Measurements from ENCODE around the gene RAB28. TPM values are rescaled to one million over a fixed set of nuclear protein-coding genes. Genes with fewer than 3 reads are reported as not detected.

RAB28 gene
- total RNA-seq, 8 experiments from 2014 or later = 16.8 to 40.9 (median 26.0) TPM

DNA sequence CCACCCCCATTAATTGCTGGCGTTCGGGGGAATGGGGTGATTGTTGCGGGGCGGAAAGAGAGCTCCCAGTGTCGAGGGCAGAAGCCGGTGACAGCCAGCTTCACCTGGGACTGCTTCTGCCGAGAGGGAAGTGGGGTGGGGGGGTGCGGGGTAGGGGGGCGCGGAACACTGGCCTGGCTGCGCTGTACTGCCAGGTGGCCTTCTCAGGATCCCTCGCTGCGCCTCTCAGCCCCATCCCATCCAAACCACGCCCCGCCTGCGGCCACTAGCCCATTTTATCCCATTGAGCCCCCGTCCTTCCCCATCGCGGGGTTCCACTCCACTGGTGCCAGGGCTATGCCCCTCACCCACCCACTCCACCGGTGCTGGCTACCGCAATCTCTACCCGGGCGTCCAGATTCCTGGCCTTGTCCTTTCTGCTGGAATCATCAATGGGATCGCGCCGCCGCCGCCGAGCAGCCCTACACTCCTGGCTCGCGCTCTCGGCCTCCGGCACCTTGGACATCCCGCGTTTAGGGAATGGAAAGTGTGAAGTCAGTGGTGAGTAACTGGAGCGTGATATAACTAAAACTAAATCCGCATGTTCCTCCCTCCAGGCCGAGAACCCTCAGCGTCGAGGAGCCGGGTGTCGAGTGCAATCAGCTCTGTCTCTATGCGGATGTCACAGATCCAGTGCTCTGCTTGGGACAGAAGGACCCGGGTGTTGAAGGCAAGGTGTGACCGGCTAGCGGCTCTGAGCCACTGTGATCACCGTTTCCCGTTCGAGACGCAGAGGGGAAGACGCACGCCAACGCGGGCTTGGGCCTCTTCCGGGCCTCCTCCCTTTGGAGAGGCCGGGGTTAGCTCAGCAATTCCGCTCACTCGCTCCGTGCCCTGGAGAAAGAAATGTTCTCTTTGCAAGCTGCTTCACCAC, 39.7 kb upstream of the RAB28 start:
- no peak for ATAC-seq (replicated peaks in 6 of 8)
- H3K4me3 ChIP-seq = no peak overlapping the region
- in situ Hi-C loops (cut with MboI; ENCODE audit: low pct_unique_long_range_greater_than_20kb in 2 of 9, low sequenced_read_pairs in 9 of 9, unreplicated experiment in 9 of 9) = no loop called here
- 10 to 39% (median 23%) methylated on average over 1 to 8 of the region's 59 CpGs; no CpG with 5 or more reads in 4 of the 10 experiments for WGBS, 10 experiments
- no peaks in the 10 kb centered on the region for H3K4me1 ChIP-seq (replicated peaks in 1 of 2)
- H3K27ac ChIP-seq = no peak overlapping the region

DNA sequence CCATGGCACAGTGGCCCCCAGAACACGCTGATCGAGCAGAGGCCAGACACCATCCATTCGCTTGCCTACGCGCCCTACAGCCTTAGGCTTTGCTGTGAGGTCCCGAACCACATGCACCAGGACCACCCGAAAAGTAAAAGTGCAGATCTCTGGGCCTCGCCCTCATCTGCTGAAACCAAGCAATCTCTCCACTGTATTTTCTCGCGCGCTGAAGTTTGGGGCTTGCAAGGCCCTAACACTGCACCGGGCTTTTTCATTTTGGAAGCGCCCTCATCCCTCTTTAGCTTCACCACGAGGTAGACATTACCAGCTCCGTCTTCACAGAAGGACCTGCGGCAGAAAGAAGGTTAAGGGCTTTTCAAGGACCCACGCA, 39.0 kb upstream of the RAB28 start:
- in situ Hi-C loops (cut with MboI; ENCODE audit: low pct_unique_long_range_greater_than_20kb in 2 of 9, low sequenced_read_pairs in 9 of 9, unreplicated experiment in 9 of 9) = no loop called here
- Histone ChIP-seq H3K4me3 (no peak overlapping the region), H3K4me1 (replicated peaks in 1 of 2) (no peaks in the 10 kb centered on the region), H3K27ac (no peak overlapping the region)
- no peak for ATAC-seq (replicated peaks in 6 of 8)
- 0 to 47% (median 29%) methylated on average over 1 to 11 of the region's 17 CpGs; no CpG with 5 or more reads in 5 of the 10 experiments for WGBS, 10 experiments

DNA sequence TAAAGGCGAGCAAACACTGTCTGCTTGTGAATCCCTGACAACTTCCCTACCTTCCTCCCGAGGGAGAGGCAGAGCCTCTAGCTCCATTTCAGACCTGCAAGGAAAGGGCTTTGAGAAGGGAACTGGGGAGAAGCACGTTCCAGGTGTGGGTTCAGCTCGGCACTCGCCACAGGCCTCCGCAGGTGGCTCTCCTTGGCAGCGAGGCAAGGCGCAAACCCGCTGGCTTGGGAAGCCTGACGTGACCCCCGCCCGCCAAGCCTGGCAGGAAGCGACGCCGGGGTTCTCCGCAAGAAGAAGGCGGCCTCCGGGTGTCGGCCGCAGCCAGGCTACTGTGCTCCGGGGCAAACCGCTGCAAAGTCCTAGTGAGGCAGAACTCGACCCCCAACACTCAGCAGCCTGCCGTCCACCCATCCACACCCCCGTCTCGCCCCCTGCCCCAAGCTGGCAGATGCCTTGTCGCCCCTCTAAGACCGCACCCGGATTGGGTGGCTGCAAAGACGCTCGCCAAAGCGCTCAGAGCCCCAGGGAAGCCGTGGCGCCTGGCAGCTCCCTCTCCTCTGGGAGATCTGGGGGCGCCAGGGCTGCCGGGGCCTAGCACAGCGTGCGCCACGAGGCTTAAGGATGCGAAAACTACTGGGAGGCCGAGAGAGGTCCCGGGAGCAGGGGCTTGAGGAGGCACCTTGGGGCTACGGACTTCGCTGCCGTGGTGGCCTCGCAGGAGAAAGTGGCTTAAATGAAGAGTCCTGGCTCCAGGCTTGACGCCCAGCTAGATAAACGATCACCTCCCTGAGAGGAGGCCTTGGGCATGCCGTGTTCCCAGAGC, 38.4 kb upstream of the RAB28 start:
- Histone ChIP-seq H3K4me3 (no peak overlapping the region), H3K27ac (no peak overlapping the region), H3K4me1 (replicated peaks in 1 of 2) (no peaks in the 10 kb centered on the region)
- in situ Hi-C loops (cut with MboI; ENCODE audit: low pct_unique_long_range_greater_than_20kb in 2 of 9, low sequenced_read_pairs in 9 of 9, unreplicated experiment in 9 of 9) = no loop called here
- peak in 3 of 8 experiments; percentile 16 to 30 (median 22) for ATAC-seq (replicated peaks in 6 of 8)
- WGBS, 10 experiments = 0 to 50% (median 5%) methylated on average over 1 to 12 of the region's 49 CpGs; no CpG with 5 or more reads in 2 of the 10 experiments

DNA sequence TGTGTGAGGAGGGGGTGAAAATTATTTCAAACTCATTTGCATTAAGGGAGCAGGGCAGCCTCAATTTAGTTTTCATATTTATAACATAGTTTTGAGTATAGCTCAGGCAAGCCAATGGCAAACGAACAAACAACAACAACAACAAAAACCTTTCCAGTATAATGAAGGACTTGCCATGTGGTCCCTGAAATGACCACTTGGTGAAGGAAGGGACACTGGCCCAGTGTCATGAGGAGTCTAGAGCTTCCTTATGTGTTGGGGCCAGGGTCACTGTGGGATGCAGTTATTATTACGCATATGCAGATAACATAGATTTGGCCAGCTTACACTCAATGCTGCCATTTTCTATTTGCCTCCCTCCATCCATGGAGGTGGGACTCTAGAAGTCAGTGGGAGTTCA, 36.9 kb upstream of the RAB28 start:
- ATAC-seq (replicated peaks in 6 of 8) = no peak
- in situ Hi-C loops (cut with MboI; ENCODE audit: low pct_unique_long_range_greater_than_20kb in 2 of 9, low sequenced_read_pairs in 9 of 9, unreplicated experiment in 9 of 9) = no loop called here
- 0 to 83% (median 58%) methylated on average over 1 to 2 of the region's 2 CpGs; no CpG with 5 or more reads in 1 of the 10 experiments for WGBS, 10 experiments
- Histone ChIP-seq H3K27ac (no peak overlapping the region), H3K4me1 (replicated peaks in 1 of 2) (no peaks in the 10 kb centered on the region), H3K4me3 (no peak overlapping the region)

DNA sequence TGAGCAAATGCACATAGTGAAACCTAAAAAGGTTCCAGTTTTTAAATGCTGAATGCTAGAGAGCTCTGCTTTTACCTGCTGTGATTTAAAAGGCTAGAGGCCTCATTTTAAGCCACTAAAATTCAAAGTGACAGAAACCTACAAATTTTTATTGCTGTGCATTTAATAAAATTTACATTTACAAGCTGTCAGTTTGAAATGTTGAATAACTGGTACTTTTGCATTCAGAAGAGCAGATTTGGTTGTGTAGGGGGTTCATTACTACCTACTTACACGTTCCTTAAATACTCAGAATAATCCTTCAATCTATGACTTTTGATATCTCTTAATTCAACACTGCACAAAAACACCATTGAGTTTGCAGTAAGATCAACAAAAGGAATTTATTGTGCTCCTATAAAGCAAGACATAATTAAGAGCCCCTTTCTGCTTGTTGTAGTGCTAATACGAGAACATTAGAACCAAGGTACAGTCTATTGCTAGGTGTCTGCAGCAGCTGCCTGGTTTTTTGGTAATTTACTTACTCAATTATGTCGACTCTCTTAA, 32.2 kb upstream of the RAB28 start:
- 17 to 86% (median 54%) methylated on average over 2 to 3 of the region's 3 CpGs; no CpG with 5 or more reads in 1 of the 10 experiments for WGBS, 10 experiments
- Histone ChIP-seq H3K4me3 (no peak overlapping the region), H3K27ac (no peak overlapping the region), H3K4me1 (replicated peaks in 1 of 2) (no peaks in the 10 kb centered on the region)
- no peak for ATAC-seq (replicated peaks in 6 of 8)
- in situ Hi-C loops (cut with MboI; ENCODE audit: low pct_unique_long_range_greater_than_20kb in 2 of 9, low sequenced_read_pairs in 9 of 9, unreplicated experiment in 9 of 9) = no loop called here

DNA sequence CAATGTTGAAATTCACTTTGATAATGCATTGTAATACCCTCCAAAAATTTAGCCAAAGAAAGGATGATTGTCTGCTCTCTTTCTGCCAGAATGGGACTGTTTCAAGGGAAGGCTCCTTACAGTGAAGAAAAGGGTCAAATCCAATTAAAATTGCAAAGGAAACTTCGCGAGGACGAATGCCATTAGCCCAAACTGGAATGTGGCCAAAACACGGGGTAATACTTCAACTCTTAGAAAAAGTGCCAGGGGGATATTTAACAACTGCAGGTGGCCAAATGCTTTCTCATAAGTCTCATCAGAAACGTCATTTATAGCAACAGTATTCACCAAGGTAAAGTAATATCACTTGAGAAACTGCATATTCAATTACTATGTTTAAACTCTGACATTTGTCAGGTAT, 31.1 kb upstream of the RAB28 start:
- in situ Hi-C loops (cut with MboI; ENCODE audit: low pct_unique_long_range_greater_than_20kb in 2 of 9, low sequenced_read_pairs in 9 of 9, unreplicated experiment in 9 of 9) = no loop called here
- H3K4me1 ChIP-seq (replicated peaks in 1 of 2) = no peaks in the 10 kb centered on the region
- no peak overlapping the region for H3K4me3 ChIP-seq
- WGBS, 10 experiments = 0 to 62% (median 19%) methylated on average over 5 of the region's 5 CpGs; no CpG with 5 or more reads in 2 of the 10 experiments
- ATAC-seq (replicated peaks in 6 of 8) = no peak
- H3K27ac ChIP-seq = no peak overlapping the region

DNA sequence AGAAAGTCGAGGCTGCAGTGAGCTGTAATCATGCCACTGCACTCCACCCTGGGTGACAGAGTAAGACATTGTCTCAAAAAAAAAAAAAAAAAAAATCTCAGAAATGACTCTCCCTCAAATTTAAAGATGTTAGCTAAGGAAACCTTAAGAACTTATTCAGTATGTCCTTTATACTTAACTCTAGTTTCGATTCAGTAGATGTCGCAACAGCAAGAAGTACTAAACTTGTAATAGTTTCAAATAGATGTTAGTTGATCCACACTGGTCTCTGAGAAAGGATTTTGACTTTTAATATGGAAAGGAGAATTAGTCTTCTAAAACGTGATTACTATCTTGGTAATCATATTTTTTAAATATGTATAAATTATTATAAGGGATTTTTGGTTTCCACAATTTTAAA, 30.6 kb upstream of the RAB28 start:
- no peak overlapping the region for H3K4me3 ChIP-seq
- in situ Hi-C loops (cut with MboI; ENCODE audit: low pct_unique_long_range_greater_than_20kb in 2 of 9, low sequenced_read_pairs in 9 of 9, unreplicated experiment in 9 of 9) = no loop called here
- no peak overlapping the region for H3K27ac ChIP-seq
- no peak for ATAC-seq (replicated peaks in 6 of 8)
- H3K4me1 ChIP-seq (replicated peaks in 1 of 2) = no peaks in the 10 kb centered on the region
- WGBS, 10 experiments = 25 to 89% (median 66%) methylated on average over 2 to 4 of the region's 4 CpGs

DNA sequence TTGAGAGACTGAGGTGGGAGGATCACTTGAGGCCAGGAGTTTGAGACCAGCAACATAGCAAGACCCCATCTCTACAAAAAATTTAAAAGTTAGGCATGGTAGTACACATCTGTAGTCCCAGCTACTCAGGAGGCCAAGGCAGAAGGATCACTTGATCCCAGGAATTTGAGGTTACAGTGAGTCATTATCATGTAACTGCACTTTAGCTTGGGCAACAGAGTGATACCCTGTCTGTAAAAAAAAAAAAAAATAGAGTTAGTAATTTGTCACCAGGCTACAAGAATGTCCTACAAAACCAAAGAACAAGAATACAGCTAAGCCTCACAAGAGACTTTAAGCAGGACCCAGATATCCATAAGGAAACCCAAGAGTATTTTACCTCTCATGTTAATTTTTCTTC, 27.0 kb upstream of the RAB28 start:
- ATAC-seq (replicated peaks in 6 of 8) = no peak
- H3K4me3 ChIP-seq = no peak overlapping the region
- no peak overlapping the region for H3K27ac ChIP-seq
- in situ Hi-C loops (cut with MboI; ENCODE audit: low pct_unique_long_range_greater_than_20kb in 2 of 9, low sequenced_read_pairs in 9 of 9, unreplicated experiment in 9 of 9) = no loop called here
- no peaks in the 10 kb centered on the region for H3K4me1 ChIP-seq (replicated peaks in 1 of 2)

DNA sequence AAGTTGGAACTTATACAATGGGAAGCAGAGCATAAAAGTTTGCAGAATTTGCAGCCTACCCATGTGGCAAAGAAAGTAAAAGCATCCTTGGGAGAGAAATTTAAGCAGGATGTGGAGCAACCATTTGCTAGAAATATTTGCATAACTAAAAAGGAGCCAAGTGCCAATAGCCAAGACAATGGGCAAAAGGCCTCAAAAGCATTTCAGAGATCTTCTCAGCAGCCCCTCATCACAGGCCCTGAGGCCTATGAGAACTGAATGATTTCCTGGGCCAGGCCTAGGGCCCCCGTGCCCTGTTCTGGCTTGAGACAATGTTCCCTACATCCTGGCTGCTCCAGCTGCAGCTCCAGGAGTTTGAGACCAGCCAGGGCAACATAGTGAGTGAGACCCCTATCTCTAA, 25.3 kb upstream of the RAB28 start:
- no peak overlapping the region for H3K4me3 ChIP-seq
- H3K27ac ChIP-seq = no peak overlapping the region
- in situ Hi-C loops (cut with MboI; ENCODE audit: low pct_unique_long_range_greater_than_20kb in 2 of 9, low sequenced_read_pairs in 9 of 9, unreplicated experiment in 9 of 9) = no loop called here
- WGBS, 10 experiments = 33 to 43% (median 40%) methylated on average over 1 of the region's 1 CpG; no CpG with 5 or more reads in 7 of the 10 experiments
- no peak for ATAC-seq (replicated peaks in 6 of 8)
- no peaks in the 10 kb centered on the region for H3K4me1 ChIP-seq (replicated peaks in 1 of 2)

DNA sequence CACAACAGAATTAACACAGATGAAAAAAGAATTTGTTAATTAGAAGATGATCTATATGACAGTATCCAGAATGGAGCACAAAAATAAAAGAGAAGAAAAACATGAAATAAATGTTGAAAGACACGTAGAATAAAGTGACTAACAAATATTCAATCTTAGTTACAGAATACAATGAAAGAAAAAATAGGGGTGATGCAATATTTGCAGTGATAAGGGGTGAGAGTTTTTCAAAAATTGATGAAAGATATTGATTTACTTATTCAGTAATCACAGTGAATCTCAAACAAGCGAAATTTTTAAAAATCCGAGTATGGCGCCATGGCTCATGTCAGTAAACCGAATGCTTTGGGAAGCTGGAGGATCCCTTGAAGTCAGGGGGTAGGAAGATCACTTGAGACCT, 20.2 kb upstream of the RAB28 start:
- Histone ChIP-seq H3K4me3 (no peak overlapping the region), H3K27ac (no peak overlapping the region), H3K4me1 (replicated peaks in 1 of 2) (no peaks in the 10 kb centered on the region)
- in situ Hi-C loops (cut with MboI; ENCODE audit: low pct_unique_long_range_greater_than_20kb in 2 of 9, low sequenced_read_pairs in 9 of 9, unreplicated experiment in 9 of 9) = no loop called here
- no peak for ATAC-seq (replicated peaks in 6 of 8)
- WGBS, 10 experiments = 20 to 100% (median 89%) methylated on average over 2 to 5 of the region's 5 CpGs

DNA sequence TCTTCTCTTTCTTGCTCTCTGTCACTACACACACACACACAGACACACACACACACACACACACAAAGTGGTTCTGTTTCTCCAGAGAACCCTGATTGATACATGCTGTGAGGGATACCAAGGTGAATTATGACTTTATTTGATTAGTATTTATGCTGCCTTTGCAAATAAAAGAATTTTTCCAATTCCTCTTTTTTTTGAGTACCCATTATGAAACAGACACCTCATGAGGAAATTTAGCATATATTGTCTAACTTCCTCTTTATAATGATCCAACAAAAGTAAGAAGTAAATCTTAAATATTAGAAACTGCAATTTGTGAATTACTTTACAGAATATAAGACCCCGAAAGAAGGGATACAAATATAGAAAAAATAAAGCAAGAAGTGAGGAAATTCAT, 14.3 kb upstream of the RAB28 start:
- no peak for ATAC-seq (replicated peaks in 6 of 8)
- Histone ChIP-seq H3K4me1 (replicated peaks in 1 of 2) (no peaks in the 10 kb centered on the region), H3K4me3 (no peak overlapping the region), H3K27ac (no peak overlapping the region)
- in situ Hi-C loops (cut with MboI; ENCODE audit: low pct_unique_long_range_greater_than_20kb in 2 of 9, low sequenced_read_pairs in 9 of 9, unreplicated experiment in 9 of 9) = no loop called here
- 13 to 100% (median 83%) methylated on average over 1 of the region's 1 CpG for WGBS, 10 experiments

DNA sequence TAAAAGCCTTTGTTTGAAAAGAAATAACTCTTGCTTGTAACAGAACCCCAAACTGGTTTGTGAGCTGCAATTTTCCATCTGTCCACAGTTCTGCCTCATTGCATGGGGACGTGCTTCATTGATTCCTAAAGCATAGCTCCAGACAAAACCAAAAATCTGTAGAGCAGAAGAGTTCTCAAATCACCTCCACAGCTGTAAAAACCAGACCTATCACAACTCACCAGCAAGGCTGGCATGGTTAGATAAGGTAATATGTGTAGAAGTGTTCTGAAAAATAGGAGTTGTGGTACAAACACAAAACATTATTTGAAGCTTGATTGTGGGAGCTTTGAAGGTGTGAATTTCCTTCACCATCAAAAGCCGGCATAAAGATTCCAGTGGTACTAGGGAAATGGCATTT, 12.5 kb upstream of the RAB28 start:
- no peak overlapping the region for H3K27ac ChIP-seq

DNA sequence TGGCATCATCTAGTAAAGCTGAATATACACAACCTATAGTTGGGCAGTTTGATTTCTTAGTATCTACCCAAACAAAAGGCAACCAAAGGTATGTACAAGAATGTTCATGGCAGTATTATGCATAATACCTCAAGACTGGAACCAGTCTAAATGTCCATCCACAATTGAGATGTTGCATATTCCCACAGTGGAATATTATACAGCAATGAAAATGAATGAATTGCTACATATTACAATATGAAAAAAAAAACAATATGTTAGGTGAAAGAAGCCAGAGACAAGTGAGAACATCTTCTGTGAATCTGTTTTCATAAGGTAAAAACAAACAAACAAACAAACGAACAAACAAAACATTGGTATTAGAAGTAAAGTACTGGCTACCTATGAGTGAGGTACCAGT, 11.6 kb upstream of the RAB28 start:
- in situ Hi-C loops (cut with MboI; ENCODE audit: low pct_unique_long_range_greater_than_20kb in 2 of 9, low sequenced_read_pairs in 9 of 9, unreplicated experiment in 9 of 9) = no loop called here
- Histone ChIP-seq H3K27ac (no peak overlapping the region), H3K4me3 (no peak overlapping the region), H3K4me1 (replicated peaks in 1 of 2) (no peaks in the 10 kb centered on the region)
- ATAC-seq (replicated peaks in 6 of 8) = no peak
- 6 to 100% (median 92%) methylated on average over 1 of the region's 1 CpG for WGBS, 10 experiments

More for the DNA sequence above, 12.5 kb upstream of the RAB28 start:
- ATAC-seq (replicated peaks in 6 of 8) = no peak
- 10 to 76% (median 54%) methylated on average over 1 to 2 of the region's 2 CpGs; no CpG with 5 or more reads in 2 of the 10 experiments for WGBS, 10 experiments
- Histone ChIP-seq H3K4me3 (no peak overlapping the region), H3K4me1 (replicated peaks in 1 of 2) (no peaks in the 10 kb centered on the region)
- in situ Hi-C loops (cut with MboI; ENCODE audit: low pct_unique_long_range_greater_than_20kb in 2 of 9, low sequenced_read_pairs in 9 of 9, unreplicated experiment in 9 of 9) = no loop called here

All from motor neuron (in vitro differentiated cells).